GM19351 (cell line): ENCODE measurements around the gene ELMO1.

Experiments used
- ATAC-seq: cut with Tn5 transposase; IDR thresholded peaks from one replicate; pipeline ENCODE4 v1.9.1; 2021; ENCODE audit warnings: mild to moderate bottlenecking, moderate library complexity; ENCODE audit not compliant: unreplicated experiment

Gene ELMO1

GRCh38 chr7:37352251-37352880, 96.3 kb downstream of the ELMO1 start:
- ATAC-seq, result no peak

- ATAC-seq, result no peak
Measured at GRCh38 chr7:37351716-37352115, 96.9 kb downstream of the ELMO1 start.

DNA sequence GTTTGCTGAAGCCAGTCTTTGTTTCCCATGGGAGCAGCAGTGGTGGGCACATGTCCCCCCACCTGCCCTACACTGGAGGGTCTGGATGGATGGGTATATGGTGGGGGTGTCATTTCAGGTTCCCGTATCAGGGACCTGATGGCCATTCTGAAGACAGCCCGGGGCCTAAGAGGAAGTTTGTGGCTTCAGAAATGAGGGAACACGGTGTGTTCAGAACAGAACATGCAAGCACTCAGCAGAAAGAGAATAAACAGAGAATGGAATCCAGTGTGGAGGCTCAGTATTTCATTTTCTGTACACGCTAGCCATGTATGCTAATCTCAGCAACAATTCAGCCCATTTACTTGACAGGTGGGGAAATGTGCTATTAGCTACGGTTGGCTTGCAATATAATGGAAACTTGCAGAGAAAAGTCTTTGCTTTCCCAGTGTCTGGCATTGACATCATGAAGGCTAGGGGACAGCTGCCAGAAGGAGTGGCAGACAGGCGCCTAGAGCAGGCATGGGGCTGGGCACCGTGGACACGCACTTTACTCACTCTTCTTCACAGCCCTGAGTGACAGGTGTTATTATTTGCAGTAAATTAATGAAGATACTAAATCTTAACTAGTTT, 98.6 kb downstream of the ELMO1 start:
- no peak for ATAC-seq

- ATAC-seq, result no peak
Measured at GRCh38 chr7:37348982-37349381, 99.7 kb downstream of the ELMO1 start.

- no peak for ATAC-seq
Measured at GRCh38 chr7:37346761-37347160, 101.9 kb downstream of the ELMO1 start.

DNA sequence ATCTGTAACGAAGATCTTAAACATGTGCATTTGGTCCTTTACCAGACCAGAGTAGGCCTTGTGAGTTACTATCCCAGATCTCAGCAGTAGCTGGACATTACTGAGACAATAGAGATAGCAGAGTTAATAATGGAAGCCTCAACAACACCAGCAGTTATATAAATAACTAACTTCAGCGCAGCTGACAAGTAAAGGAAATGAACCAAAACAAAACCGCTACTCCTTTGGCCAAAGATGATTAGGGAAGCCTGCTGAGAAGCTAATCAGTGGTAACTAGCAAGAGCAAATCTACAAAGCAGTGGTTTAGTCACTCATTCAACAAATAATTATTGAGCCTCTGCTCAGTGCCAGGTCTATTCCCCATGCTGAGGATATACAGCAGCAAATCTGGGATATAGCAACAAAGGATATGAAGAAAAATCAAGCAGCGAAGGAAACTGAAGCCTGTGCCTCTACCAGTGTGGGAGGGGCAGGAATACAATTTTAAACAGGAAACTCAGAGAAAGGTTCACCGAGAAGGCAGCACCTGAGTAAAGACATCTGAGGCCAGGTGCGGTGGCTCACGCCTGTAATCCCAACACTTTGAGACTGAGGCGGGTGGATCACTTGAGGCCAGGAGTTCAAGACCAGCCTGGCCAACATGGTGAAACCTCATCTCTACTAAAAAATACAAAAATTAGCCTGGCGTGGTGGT, 103.6 kb downstream of the ELMO1 start:
- ATAC-seq, result peak; percentile 28

DNA sequence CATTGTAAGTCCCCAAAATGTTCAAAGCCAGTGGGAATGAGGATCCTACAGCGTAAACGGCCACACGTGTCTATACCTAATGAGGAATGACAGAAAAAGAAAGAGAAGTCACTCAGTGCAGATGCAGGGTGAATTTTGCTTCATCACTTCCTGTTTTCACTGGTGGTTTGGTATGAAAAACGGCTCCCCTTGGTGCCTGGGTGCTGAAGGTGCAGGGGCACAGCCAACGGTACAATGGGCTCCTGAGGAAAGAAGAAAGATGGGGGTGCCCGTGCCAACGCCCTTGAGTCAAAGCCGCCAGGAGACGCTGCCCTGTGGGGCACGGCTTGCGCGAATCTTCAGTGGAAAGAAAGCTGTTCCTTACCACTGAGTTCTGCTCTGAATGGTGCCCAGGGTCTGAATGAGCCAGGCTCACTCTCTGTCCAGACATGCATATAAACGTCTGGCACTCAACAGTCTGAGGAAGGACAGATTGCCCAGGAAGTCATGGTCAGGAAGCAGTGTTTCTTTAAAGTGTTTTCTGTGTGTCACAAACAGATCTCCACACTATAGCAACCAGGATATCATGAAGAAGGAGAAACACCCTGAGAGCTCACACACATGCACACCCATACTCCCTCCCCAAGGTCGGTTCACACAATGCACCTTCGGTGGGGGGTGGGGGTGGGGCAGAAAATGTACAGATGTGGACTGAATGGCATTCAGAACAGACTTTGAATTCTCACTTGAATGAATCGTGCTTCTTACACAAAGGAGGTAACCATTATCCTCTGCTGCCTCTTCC, 105.8 kb downstream of the ELMO1 start:
- peak; percentile 60 for ATAC-seq

- ATAC-seq, result no peak
Measured at GRCh38 chr7:37342176-37342687, 106.4 kb downstream of the ELMO1 start.

DNA sequence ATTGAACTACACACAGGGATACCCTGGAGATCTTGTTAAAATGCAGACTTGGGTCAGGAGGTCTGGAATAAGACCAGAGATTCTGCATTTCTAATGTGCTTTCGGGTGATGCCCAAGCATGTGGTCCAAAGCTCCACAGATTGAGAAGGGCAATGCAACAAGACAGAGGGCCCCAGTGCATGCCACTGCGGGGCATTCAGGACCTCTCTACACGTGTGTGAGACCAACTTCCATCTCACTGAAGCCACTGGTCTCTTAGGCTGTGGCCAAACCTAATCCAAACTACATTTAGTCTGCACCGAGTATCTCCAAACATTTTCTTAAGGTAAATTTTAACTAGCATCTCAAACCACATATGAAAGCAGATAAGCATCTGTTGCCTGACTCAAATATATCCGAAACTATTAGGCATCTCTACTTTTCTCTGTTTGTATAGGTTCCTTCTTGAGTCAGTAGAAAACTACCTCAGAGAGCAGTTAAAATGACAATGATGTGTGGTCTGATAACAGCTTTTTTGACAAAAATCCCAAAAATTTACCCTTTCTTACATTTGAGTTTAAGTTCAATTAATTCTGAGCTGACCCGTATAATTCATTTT, 107.5 kb downstream of the ELMO1 start:
- ATAC-seq, result peak; percentile 36

DNA sequence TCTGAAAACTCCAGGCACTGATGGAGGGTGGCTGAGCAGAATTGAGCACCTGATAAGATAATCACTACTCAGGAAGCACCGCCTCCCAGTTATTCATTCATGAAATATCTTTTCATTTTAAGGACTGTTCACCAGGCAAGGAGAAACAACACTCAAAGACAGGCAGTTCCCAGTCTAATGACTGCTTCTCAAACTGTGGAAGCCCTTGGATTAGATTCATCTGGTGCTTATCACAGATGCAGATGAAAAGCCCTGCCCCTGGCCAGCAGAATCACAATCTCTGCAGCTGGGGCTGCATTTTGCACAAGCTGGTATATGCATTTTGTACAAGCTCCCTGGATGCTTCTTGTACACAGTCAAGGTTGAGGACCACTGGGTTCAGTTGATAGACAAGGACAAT, 109.7 kb downstream of the ELMO1 start:
- ATAC-seq, result no peak

- no peak for ATAC-seq
Measured at GRCh38 chr7:37337522-37337921, 111.1 kb downstream of the ELMO1 start.

DNA sequence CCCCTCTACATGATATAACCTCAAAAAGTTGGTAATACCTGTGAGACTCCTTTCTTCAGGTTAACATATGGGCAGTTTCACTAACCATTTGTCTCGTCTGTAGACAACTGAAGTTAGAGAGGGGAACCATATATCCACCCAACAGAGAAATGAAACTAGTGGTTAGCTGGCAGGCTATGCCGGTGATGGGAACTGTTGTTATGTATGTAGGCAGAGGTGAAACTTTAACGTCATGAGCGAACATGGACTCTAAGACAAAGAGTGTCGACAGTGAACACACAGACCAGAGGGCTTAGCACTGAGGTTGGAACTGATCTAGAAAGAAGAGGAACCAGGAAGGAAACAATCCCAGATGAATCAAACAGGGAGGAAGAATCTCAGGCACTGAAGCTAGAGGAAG, 112.4 kb downstream of the ELMO1 start:
- ATAC-seq, result peak; percentile 92

- no peak for ATAC-seq
Measured at GRCh38 chr7:37333075-37333474, 115.6 kb downstream of the ELMO1 start.

DNA sequence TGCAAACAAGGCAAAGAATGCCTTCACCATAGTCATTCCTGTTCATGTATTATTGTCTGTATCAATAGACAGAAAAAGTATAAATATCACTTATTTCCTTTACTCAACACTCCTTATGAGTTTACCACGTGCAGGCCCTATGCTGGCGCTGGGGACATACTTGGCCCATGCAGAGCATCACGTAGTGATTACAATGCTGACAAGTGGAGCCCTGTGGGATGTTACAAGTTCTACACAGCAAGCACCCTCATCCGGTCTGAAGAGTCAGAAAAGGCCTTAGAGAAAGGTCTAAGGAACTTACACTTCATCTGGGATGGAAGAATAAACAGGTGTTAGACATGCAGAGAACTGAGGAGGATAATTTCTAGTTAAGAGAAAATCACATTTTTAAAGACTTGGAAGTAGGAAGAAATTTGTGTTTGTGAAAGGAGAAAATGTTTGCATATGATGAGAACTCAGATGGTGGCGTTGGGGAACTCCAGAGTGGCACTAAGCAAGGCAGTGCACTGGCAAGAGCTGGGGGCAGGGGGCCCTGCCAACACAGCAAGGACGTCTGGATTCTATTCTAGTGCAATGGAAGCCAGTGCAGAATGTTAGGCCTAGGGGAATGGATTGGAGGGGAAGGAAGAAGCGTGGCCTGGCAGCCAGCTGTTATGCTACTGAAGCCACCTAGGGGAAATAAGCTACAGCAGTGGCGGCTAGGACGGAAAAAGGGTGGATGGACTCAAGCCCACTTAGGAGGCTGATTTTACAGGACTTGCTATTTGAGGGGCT, 116.2 kb downstream of the ELMO1 start:
- no peak for ATAC-seq

- no peak for ATAC-seq
Measured at GRCh38 chr7:37330775-37331174, 117.9 kb downstream of the ELMO1 start.

DNA sequence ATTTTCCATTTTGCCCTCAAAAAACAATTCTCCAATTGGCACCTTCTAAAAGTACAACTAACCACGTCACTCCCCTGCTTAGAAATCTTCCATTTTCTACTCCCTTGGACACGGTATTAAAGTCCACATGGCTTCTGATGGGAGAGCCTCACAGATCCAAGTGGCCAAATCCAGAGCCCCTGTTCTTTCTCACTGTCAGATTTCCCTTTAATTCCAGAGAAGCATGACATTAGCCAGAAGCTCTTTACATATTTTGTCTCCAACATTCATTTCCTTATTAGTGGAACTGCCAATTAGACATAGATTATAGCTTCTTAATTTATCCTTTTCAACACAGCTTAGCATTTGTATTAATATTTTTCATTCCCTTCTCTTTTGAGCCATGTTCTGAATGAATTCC, 118.7 kb downstream of the ELMO1 start:
- no peak for ATAC-seq

DNA sequence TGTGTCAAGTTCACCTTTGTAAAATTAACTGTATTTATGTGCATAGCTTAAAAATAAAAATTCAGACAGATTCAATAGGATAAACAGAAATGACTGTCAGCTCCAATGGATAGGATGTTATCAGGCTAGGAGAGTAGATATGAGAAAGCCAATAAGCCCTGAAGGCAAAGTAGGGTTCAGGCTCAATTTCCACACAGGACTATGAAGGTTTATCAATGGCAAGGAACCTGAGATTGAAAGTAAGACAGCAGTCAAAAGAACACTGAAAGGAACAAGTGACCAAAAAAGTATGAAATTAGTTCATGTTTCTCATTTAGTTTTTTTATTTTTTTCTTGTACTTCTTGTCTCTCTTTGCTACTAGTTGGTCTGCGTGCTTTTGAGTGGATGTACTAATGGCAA, 121.4 kb downstream of the ELMO1 start:
- ATAC-seq, result peak; percentile 56

DNA sequence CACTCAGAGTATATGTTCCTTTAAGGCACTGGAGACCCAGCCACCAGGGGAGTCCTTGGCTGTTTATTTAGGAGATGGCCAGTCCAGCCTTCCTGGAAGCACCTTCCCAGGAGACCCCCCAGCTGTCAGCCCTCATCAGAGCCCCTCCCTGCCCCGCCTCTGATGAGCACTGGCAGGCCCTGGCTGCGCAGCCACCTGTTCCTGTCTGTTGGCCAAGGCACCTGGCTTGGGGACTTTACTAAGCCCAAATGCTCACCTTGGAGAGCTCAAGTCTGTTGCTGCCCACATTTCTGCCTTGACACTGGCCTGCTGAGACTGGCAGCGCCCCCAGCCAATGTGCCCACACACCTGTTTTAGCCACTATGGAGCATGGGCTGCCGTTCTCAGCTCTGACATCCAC, 124.7 kb downstream of the ELMO1 start:
- no peak for ATAC-seq

GRCh38 chr7:37322831-37323230, 125.8 kb downstream of the ELMO1 start:
- no peak for ATAC-seq

- ATAC-seq, result no peak
Measured at GRCh38 chr7:37320848-37321468, 127.7 kb downstream of the ELMO1 start.
